K562 (cell line): ENCODE results near the gene SIGLEC14. TPM values are rescaled to one million over a fixed set of nuclear protein-coding genes. Genes with fewer than 3 reads are reported as not detected.

Source experiments
- ATAC-seq: fragments of 200-7000 bp; cut with Tn5 transposase; 3 replicates; pipeline ENCODE4 v1.9.1; 2020; ENCODE audit warnings: moderate library complexity
- BruUV-seq: library from RNA; stranded (reverse); fragments of 400-500 nt; replicated peaks from 2 replicates; lab custom pipeline; 2021; lab: Mats Ljungman, UMichigan
- CTCF ChIA-PET: fragments of 300-600 bp; formaldehyde crosslinking; extraction: SDS; loops from one replicate; lab custom pipeline; 2021; ENCODE audit warnings: low intra/inter-chr PET ratio; lab: Yijun Ruan, JAX
- POLR2A ChIA-PET: fragments of 300-600, 350-650 bp; sonication (Branson Sonifier 250); formaldehyde crosslinking; extraction: SDS; loops from one replicate; lab custom pipeline; 2021; ENCODE audit warnings: antibody characterized with exemption, inconsistent platforms; lab: Yijun Ruan, JAX
- DNase-seq, 4 experiments: peaks; one replicate each; pipeline versions ENCODE4 v3.0.0 to v3.0.0-alpha.2; 2011 to 2018; ENCODE audit warnings: low spot score in 3 of 4, mixed read lengths in 3 of 4; ENCODE audit errors: extremely low read depth in 1 of 4
- FAIRE-seq: peaks from 2 replicates; lab custom pipeline; 2011; peaks lifted over from hg19 to GRCh38; lab: Jason Lieb, UNC
- H2AFZ ChIP-seq: 2 replicates; pipeline ENCODE4 v1.6.0; 2011; ENCODE audit warnings: low read depth, low read length, control low read depth, inconsistent platforms
- H3K27ac ChIP-seq: fragments of 200-600 bp; 3 replicates; pipeline ENCODE4 v1.8.0; 2011; ENCODE audit warnings: low read depth, mild to moderate bottlenecking, control low read depth, inconsistent platforms, low read length, moderate library complexity, mixed read lengths; ENCODE audit errors: extremely low read depth
- H3K27me3 ChIP-seq, 2 experiments: fragments of 300-600 bp in 1 of 2; 2 replicates in 1 of 2; 3 replicates in 1 of 2; pipeline versions ENCODE4 v1.6.0 to v1.8.0; 2011; ENCODE audit warnings: inconsistent platforms in 2 of 2, low read length in 2 of 2, mild to moderate bottlenecking in 1 of 2, mixed read lengths in 1 of 2, moderate library complexity in 1 of 2; ENCODE audit not compliant: control insufficient read depth in 2 of 2, insufficient read depth in 2 of 2
- H3K36me3 ChIP-seq: fragments of 300-600 bp; 3 replicates; pipeline ENCODE4 v1.8.0; 2011; ENCODE audit warnings: mild to moderate bottlenecking, low read length, inconsistent platforms; ENCODE audit not compliant: control insufficient read depth, insufficient read depth
- H3K4me1 ChIP-seq, 2 experiments: fragments of 200-600 bp in 1 of 2; replicated peaks in 1 of 2; 2 replicates in 1 of 2; 3 replicates in 1 of 2; pipeline versions ENCODE4 v1.5.1 to v1.8.0; 2011; ENCODE audit warnings: inconsistent platforms in 2 of 2, low read length in 2 of 2, mild to moderate bottlenecking in 1 of 2, mixed read lengths in 1 of 2, moderate library complexity in 1 of 2; ENCODE audit not compliant: control insufficient read depth in 2 of 2, insufficient read depth in 2 of 2
- H3K4me2 ChIP-seq: 2 replicates; pipeline ENCODE4 v1.6.1; 2011; ENCODE audit warnings: low read length, control low read depth, inconsistent platforms, mixed read lengths; ENCODE audit not compliant: insufficient read depth
- H3K4me3 ChIP-seq: fragments of 200-600 bp; sonication (generic), shearing (Covaris generic); 2 replicates; pipeline ENCODE4 v1.5.1; 2016; ENCODE audit warnings: control low read depth, inconsistent platforms
- H3K79me2 ChIP-seq: fragments of 200-600 bp; 3 replicates; pipeline ENCODE4 v1.8.0; 2011; ENCODE audit warnings: low read length, inconsistent platforms; ENCODE audit not compliant: control insufficient read depth, insufficient read depth
- H3K9ac ChIP-seq, 2 experiments: 2 replicates each; pipeline versions ENCODE4 v1.6.0 to v1.6.1; 2011; ENCODE audit warnings: low read depth in 2 of 2, low read length in 2 of 2, control low read depth in 1 of 2, inconsistent platforms in 1 of 2, mild to moderate bottlenecking in 1 of 2, mixed read lengths in 1 of 2; ENCODE audit not compliant: insufficient read depth in 1 of 2
- H3K9me1 ChIP-seq: one replicate; pipeline ENCODE4 v1.6.0; 2011; ENCODE audit warnings: inconsistent platforms, mild to moderate bottlenecking, low read length, moderate library complexity; ENCODE audit not compliant: control insufficient read depth, insufficient read depth
- H3K9me3 ChIP-seq: replicated peaks from 2 replicates; pipeline ENCODE4 v1.5.1; 2011; ENCODE audit warnings: low read depth, low read length, inconsistent platforms; ENCODE audit not compliant: control insufficient read depth, insufficient read depth
- H4K20me1 ChIP-seq: replicated peaks from 2 replicates; pipeline ENCODE4 v1.6.1; 2011; ENCODE audit warnings: low read length, inconsistent platforms, mixed read lengths; ENCODE audit not compliant: control insufficient read depth, insufficient read depth
- ARNT ChIP-seq, 2 experiments: fragments of 450-650 bp; IDR thresholded peaks; 2 replicates each; pipeline ENCODE4 v1.6.1; 2016; ENCODE audit warnings: mild to moderate bottlenecking in 1 of 2
- ASH1L ChIP-seq: fragments of 450-650 bp; IDR thresholded peaks from 2 replicates; pipeline ENCODE4 v1.6.1; 2018; ENCODE audit warnings: borderline replicate concordance, mild to moderate bottlenecking, low read depth; ENCODE audit not compliant: partially characterized antibody
- CC2D1A ChIP-seq: fragments of 450-650 bp; IDR thresholded peaks from 2 replicates; pipeline ENCODE4 v1.6.1; 2017; ENCODE audit warnings: mild to moderate bottlenecking
- CXXC5 ChIP-seq: fragments of 250-450 bp; sonication (Bioruptor Pico); IDR thresholded peaks from 2 replicates; pipeline ENCODE4 v1.8.0; 2022; ENCODE audit warnings: inconsistent platforms, mild to moderate bottlenecking, moderate library complexity
- ETS2 ChIP-seq: IDR thresholded peaks from 2 replicates; pipeline ENCODE4 v1.6.1; 2016; ENCODE audit warnings: borderline replicate concordance, missing genetic modification characterization, mild to moderate bottlenecking, moderate library complexity, missing compliant biosample characterization; ENCODE audit not compliant: poor library complexity, severe bottlenecking
- FOSL1 ChIP-seq: fragments of 200-800 bp; sonication (Bioruptor generic); conservative IDR thresholded peaks from 2 replicates; pipeline ENCODE4 v1.6.1; 2016; ENCODE audit warnings: missing genetic modification characterization, missing compliant biosample characterization
- GABPB1 ChIP-seq: sonication (generic); formaldehyde crosslinking; IDR thresholded peaks from 2 replicates; pipeline ENCODE4 v1.8.0; 2022; ENCODE audit warnings: mild to moderate bottlenecking, missing genetic modification reagents
- MECOM ChIP-seq: fragments of 250-450 bp; sonication (Bioruptor Pico); IDR thresholded peaks from 2 replicates; pipeline ENCODE4 v1.8.0; 2022; ENCODE audit warnings: inconsistent platforms
- NKRF ChIP-seq: fragments of 450-650 bp; IDR thresholded peaks from 2 replicates; pipeline ENCODE4 v1.6.1; 2016; ENCODE audit warnings: borderline replicate concordance
- ZNF561 ChIP-seq: fragments of 450-650 bp; formaldehyde crosslinking; conservative IDR thresholded peaks from 2 replicates; pipeline ENCODE4 v1.4.0; 2020; ENCODE audit warnings: mild to moderate bottlenecking, moderate library complexity
- WGBS: fragments of 100-300 bp; shearing (Covaris generic); methylation state at CpG from one replicate; pipeline ENCODE4 v1.1.6; 2016; ENCODE audit warnings: low coverage, mixed read lengths; ENCODE audit not compliant: insufficient coverage; ENCODE audit errors: missing lambda C conversion rate; 5-methylcytosine and 5-hydroxymethylcytosine counted together
- in situ Hi-C: fragments of 300-500 bp; cut with MboI; formaldehyde crosslinking; loops from 4 replicates; pipeline ENCODE4 v1.15.0; 2018; ENCODE audit warnings: inconsistent platforms, mixed read lengths
- intact Hi-C: fragments of 100-400 bp; cut with micrococcal nuclease; formaldehyde crosslinking; loops from 2 replicates; pipeline ENCODE4 v1.14.2; 2022
- polyA plus RNA-seq, 8 experiments: library from polyadenylated mRNA; depleted of rRNA in 4 of 8; stranded (reverse) in 5 of 8; unstranded in 3 of 8; fragments of >200 nt; fragmentation: Nextera tagmentation in 2 of 8; fragmentation: Illumina TruSeq in 1 of 8; extraction: Ambion mirVana in 2 of 8; extraction: Trizol in 1 of 8; gene quantifications; 2 replicates each; pipeline versions ENCODE4 v1.2.1 to v1.2.3, GENCODE V29; 2011 to 2014; ENCODE audit warnings: inconsistent platforms in 1 of 8, missing spikeins in 1 of 8
- total RNA-seq, 7 experiments: library from RNA; depleted of rRNA in 6 of 7; stranded (reverse); fragments of >200 nt in 6 of 7; fragmentation: Illumina TruSeq in 2 of 7; extraction: Trizol in 2 of 7; gene quantifications; 2 replicates each; pipeline versions ENCODE4 v1.2.1 to v1.2.3, GENCODE V29; 2011 to 2021; ENCODE audit warnings: low replicate concordance in 1 of 7
- TF ChIP-seq, protein P1 (sequence below): fragments of 250-450 bp; sonication (Bioruptor Pico); IDR thresholded peaks from 2 replicates; pipeline ENCODE4 v1.4.0; 2020; ENCODE audit warnings: mild to moderate bottlenecking, moderate library complexity
- TF ChIP-seq, protein P2 (sequence below): fragments of 250-450 bp; sonication (Bioruptor Pico); IDR thresholded peaks from 2 replicates; pipeline ENCODE4 v1.8.0; 2022; ENCODE audit warnings: inconsistent platforms

Gene SIGLEC14
- total and polyA plus RNA-seq, 9 of the 15 experiments (the other 6 are each of a cell fraction or from before 2014, with no cell fraction given), result not detected

DNA sequence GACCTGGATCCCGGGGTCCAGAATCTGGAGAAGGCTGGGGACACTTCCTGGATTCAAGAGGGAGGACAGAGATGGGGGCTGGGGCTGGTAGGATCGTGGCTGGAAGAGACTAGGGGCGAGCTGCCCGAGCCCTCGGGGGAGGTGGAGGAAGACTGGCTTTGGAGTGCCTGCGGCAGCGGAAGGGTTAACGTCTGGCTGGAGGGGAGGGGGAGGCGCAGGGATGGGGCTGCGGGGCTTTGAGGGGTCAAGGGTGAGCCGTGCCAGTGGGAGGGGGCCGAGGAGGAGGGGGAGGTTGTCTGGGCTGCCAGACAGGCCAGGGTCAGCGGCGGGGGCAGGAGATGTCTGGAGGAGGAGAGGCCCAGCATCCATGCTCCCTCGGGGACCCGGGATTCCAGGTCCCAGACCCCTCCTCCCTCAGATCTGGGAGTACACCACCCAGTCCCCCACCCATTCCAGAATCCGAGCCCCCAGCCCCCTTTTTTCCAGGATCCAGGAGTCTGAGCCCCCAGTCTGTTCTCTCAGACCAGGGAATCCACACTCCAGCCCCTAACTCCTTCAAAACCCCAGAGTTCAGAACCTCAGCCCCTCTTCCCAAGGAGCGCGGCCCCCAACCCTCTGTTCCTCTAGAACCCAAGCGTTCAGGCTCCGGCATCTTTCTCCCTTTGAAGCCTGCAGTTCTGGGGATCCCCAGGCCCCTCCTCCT is 43.3 kb upstream of the SIGLEC14 start (continued):
- 0 out of 2 replicates have a peak, but pooled peaks have one; percentile 23 for TF ChIP-seq NKRF

DNA sequence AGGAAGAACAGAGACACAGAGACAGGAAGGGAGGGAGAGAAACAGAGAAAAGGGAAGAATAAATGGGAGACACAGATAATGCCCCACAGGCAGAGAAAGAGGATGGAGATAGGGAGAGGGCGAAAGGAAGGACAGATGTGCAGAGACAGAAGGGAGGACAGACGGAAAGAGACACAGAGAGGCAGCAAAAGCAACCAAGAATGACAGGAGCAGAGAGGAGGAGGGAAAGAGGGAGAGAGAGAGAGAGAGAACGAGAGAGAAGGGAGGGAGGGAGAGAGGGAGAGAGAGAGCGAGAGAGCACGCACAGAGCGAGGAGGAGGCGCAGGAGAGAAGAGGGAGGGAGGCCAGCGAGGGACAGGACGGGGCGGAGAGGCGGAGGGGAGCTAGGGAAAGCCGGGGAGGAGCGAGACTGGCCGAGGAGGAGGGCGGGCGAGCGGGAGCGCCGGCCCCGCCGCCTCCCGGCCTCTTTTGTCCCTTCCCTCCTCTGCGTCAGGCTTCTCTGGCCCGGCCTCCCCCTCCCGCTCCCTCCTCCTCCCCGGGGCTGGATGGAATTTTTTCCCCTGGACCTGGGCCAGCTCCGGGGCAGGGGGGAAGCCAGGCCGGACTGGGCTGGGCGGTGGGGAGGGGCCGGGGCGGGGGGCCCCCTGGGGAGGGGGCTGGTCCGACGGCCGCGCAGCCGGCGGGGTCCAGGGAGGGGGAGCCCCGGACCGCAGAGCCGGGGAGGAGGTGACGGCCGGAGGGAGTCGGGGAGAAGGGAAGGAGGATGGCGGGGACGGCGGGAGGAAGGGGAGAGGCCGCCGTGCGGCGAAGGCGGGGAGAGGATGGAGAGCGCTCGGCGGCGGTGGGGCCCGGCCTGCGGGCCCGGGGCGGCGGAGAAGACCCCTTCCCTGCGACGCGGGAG is 42.3 kb upstream of the SIGLEC14 start:
- 0% methylated on average over 7 of the region's 63 CpGs for WGBS
- Histone ChIP-seq H3K9me1 (no peaks in the 10 kb centered on the region), H2AFZ (peak overlapping the region; percentile 94), H3K9me3 (0 out of 2 replicates have a peak, but pooled peaks cover 3% of the 10 kb centered on the region), H3K9ac (peak overlapping the region; percentile 66 to 89), H3K36me3 (peaks cover 12% of the 10 kb centered on the region; the same call in 1 of the 3 replicates), H3K27me3 (no peaks in the 10 kb centered on the region), H3K4me2 (peak overlapping the region; percentile 86), H3K4me1 (peaks cover 24 to 62% of the 10 kb centered on the region in 2 experiments), H3K79me2 (peaks cover 61% of the 10 kb centered on the region), H3K4me3 (peak overlapping the region; percentile 52), H4K20me1 (no peaks in the 10 kb centered on the region), H3K27ac (peak overlapping the region; percentile 57; the same call in 2 of the 3 replicates)
- POLR2A ChIA-PET, result interaction anchor here (0.5 to 2.4 kb wide), 8 partner anchors 10 to 295 kb away, joined by 3 to 14 read pairs (median 4); no protein-coding TSS in a partner anchor
- ATAC-seq, result peak; percentile 72
- FAIRE-seq, result no peak
- DNase-seq, result peak; percentile 79 to 87 (median 80)
- BruUV-seq, result no TSS peak
- in situ Hi-C loops (no loop called here), intact Hi-C loops (no loop called here)
- CTCF ChIA-PET, result no interaction called here
- no peak for TF ChIP-seq MECOM (CRISPR knock-in tag)
- TF ChIP-seq, protein P1, sequence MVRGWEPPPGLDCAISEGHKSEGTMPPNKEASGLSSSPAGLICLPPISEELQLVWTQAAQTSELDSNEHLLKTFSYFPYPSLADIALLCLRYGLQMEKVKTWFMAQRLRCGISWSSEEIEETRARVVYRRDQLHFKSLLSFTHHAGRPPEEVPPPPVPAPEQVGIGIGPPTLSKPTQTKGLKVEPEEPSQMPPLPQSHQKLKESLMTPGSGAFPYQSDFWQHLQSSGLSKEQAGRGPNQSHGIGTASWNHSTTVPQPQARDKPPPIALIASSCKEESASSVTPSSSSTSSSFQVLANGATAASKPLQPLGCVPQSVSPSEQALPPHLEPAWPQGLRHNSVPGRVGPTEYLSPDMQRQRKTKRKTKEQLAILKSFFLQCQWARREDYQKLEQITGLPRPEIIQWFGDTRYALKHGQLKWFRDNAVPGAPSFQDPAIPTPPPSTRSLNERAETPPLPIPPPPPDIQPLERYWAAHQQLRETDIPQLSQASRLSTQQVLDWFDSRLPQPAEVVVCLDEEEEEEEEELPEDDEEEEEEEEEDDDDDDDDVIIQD (CRISPR knock-in tag), result no peak
- peak; percentile 51 for TF ChIP-seq ASH1L
- no peak for TF ChIP-seq ETS2 (tag)
- TF ChIP-seq GABPB1, result 0 out of 2 replicates have a peak, but pooled peaks have one; percentile 10
- TF ChIP-seq CC2D1A, result peak; percentile 68
- TF ChIP-seq, protein P2, sequence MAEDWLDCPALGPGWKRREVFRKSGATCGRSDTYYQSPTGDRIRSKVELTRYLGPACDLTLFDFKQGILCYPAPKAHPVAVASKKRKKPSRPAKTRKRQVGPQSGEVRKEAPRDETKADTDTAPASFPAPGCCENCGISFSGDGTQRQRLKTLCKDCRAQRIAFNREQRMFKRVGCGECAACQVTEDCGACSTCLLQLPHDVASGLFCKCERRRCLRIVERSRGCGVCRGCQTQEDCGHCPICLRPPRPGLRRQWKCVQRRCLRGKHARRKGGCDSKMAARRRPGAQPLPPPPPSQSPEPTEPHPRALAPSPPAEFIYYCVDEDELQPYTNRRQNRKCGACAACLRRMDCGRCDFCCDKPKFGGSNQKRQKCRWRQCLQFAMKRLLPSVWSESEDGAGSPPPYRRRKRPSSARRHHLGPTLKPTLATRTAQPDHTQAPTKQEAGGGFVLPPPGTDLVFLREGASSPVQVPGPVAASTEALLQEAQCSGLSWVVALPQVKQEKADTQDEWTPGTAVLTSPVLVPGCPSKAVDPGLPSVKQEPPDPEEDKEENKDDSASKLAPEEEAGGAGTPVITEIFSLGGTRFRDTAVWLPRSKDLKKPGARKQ (CRISPR knock-in tag), result no peak
- TF ChIP-seq CXXC5 (CRISPR knock-in tag), result peak; percentile 80
- no peak for TF ChIP-seq ZNF561 (CRISPR knock-in tag)
- TF ChIP-seq ARNT (IDR thresholded peaks at IDR 0.05), result peak in 1 of 2 experiments; percentile 78; a peak in 3 of 4 replicates
- no peak; the same call in 1 of the 2 replicates for TF ChIP-seq FOSL1 (tag)
